Superior temporal gyrus (tissue), 1 donor: Measurements from ENCODE around the gene C16orf74.

Source experiments
- DNase-seq: peaks from one replicate; pipeline ENCODE4 v3.0.0-alpha.2; 2016; ENCODE audit errors: extremely low spot score

Gene C16orf74

DNA sequence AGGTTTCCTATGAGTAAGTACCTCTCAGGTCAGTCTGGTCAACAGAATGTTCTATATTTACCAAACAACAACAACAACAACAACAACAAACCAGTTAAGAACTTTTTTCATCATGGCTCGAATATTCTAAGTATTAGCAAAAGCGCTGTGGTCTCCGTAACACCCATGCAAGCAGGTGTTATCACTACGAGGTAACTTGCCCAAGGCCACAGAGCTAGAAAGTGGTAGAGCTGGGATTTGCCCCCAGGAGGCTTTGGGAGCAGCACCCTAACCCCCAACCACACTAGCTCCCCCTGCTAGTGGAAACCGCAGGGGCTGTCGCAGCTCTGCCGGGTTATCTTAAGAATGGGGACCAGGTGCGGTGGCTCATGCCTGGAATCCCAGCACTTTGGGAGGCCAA, 23.9 kb upstream of the C16orf74 start:
- no peak for DNase-seq

DNA sequence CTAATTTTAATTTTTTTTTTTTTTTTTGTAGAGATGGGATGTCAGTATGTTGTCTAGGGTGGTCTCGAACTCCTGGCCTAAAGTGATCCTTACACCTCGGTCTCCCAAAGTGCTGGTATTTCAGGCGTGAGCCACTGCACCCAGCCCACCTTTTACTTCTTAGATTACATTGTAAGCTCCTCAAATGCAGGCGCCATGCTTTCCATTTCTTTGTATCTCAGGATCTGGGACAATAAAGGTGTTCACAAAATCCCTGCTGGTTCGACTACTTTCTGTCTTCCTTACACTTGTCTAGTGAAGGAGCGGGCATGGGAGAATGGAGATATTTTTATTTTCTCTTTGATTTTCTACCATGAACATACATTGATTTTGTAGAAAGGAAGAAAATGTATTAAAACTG, 23.2 kb upstream of the C16orf74 start:
- no peak for DNase-seq

DNA sequence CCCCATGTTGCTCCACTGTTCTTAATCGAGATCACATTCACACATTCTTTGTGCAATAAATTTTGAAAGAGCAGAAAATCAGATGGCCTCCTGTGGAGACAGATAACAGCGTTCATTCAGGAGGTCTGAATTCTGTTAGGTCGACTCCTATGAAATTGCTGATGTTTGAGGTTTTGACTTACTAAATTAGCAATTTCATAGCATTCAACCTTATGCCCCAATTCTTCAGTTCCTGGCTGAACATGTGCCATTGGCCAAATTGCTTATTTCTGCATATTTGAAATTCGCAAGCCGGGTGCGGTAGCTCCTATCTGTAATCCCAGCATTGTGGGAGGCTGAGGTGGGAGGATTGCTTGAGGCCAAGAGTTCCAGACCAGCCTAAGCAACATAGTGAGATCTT, 22.1 kb upstream of the C16orf74 start:
- DNase-seq = no peak

DNA sequence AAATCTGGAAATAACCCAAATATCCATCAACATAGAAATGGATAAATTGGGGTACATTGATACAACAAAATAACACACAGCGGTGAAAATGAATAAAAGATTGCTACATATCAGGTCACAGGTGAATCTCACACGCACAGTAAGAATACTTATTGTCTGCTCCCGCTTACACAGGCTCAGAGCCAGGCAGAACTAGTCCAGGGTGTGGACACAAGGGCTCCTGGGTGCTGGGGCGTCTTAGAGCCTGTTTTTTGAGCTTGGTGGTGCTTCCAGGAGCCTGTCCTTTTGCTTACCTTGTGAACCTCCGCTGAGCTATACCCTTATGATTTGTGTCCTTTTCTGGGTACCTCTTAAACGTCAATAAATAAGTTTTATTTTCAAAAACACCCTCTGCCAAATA, 19.8 kb upstream of the C16orf74 start:
- DNase-seq = no peak

DNA sequence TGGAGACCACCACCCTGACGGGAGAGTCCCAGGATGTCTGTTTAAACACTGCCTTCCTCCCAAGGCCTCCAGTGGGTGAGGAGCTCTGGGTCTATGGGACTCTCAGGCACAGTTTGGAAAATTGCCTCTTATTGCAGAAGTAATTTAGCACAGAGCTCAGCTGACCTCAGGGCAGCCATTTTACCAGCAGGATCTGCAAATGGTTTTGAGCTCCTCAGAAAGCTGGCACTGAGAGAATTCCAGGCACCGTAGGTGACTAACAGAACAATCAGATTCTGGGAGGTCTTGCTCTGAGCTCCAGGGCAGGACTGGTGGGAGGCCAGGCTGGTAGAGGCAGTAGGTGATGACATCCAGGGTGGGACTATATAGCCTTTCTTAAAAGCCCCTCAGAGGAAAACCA, 17.3 kb upstream of the C16orf74 start:
- no peak for DNase-seq

DNA sequence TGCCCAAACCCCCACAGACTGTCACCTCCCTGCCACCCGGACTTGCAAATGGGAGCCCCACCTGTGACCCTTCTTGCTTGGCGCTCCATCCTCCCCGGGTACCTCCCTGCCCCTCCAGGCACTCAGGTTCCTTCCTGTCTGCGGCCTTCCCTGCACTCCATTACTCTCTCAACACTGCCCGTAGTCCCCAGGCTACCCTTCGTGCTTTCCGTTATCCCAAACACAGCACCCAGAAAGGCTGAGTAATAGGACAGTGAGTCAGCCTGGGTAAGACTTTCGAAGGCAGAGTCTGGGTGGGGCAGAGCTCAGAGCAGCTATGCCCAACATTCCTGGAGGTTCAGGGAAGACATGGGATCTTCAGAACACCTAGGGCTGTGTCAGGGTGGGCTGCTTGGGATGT, 16.6 kb upstream of the C16orf74 start:
- no peak for DNase-seq

DNA sequence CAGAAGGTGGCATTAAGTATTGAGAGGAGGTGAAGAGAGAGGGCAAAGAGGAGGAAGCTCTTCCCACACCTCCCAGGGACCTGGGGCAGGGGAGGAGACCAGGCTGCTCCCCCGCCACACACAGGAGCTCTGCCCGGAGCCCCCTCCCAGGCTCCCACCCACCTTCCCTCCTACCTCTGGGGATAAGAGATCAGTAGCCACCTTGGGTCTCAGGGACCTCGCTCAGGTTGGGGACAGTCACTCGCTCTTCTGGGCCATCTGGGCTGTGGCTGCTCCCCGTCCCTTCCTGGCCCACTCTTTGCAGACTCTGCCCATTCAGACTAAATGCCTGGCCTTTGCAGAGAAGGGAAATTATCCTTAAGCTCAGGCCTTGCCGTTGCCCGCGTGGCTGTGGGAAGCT, 14.9 kb upstream of the C16orf74 start:
- no peak for DNase-seq

DNA sequence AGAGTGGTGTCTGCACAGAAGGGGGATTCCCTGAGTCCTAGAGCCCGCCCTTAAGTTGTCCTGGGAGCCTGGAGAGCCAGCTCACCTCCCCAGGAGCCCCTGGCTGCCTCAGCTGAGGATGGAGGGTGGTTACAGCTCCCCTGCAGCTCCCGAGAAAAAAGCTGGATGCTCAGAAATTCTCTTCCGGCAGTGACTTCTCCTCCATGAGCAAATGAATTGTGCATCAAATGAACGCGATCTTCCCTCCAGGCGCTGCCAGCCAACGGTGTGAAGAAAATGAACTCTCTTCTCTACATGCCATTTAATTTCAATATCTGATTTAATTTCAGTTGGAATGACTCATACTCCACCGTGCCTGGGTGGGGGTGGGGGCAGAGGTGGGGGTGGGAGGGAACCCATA, 14.3 kb upstream of the C16orf74 start:
- DNase-seq = no peak

DNA sequence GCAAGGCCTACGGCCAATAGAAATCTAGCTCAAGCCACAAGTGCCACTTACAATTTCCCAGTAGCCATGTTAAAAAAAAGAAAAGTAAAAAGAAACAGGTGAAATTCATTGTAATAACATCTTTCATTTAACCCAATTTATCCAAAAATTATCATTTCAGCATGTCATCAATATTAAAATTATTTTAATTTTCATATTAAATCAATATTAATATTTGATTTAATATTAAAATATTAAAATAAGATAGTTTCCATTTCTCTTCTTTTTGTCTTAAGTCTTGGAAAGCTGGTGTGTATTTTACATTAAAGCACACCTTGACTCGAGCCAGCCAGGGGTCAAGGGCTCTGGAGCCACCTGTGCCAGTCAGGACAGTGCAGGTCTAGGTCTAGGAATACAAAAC, 12.7 kb upstream of the C16orf74 start:
- DNase-seq = no peak

DNA sequence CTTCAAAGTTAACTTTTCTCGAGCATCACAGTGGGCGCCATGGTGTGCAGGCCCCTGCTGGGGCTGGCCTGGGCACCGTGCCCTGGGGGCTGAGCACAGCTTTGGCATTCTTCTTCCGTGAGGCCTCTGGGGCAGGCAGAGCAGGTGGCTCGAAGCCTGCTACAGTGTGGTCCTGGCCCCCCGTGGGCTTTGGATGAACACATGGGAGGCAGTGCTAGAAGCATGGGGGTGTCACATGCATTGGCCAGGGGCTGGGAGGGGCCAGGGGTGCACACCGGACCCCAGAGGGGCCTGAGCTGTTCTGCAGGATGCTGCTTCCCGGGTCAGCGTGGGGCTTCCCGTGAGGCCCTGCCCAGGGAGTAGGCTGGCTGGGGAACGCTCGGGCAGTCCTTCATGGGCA, 12.1 kb upstream of the C16orf74 start:
- DNase-seq = no peak

DNA sequence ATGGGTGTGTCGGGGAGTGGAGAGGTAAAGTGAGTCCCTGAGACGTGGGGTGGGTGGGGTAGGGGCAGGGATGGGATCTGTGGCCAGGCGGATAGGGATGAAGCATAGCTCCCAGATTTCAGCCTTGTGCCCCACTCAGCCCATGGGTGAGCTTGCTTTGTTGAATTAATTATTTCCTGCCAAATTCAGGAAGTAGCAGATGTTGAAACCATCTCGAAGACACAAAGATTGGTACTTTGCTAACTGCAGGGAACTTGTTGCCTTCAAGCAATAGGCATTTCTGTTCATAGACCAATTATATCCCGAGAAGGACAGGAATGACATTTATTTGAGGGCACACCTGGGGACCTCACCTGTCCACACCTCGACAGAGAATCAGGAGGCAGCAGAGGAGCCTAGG, 11.0 kb upstream of the C16orf74 start:
- no peak for DNase-seq

DNA sequence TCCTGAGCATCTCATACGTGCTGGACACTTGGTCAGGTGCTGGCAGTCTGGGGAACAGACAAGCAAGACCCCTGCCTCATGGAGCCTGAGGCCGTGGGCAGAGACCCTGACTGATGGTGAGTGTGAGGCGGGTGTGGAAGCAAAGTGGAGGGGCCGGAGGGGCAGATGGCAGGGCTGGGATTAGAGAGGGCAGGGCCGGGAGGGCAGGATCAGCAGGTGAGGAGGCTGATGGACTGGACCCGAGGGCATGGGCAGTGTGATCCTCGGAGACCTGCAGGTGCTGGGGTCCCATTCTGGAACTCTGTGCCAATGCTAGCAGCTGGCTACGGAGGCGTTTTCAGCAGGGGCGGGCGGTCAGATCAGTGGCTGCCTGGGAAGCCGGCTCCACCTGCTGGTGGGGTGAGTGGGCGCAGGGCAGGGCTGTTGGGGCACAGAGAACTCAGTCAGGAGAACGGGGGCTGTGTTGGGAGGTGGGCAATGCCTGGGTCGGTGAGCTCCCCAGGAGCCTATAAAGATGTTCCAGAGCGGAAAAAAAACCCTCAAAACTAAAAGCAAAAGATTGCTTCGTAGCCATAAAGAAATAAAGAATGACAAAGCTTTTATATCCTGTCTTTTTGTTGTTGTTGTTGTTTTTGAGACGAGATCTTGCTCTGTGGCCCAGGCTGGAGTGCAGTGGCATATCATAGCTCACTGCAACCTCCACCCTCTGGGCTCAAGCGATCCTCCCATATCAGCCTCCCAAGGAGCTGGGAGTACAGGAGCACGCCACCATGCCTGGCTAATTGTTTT, 8.9 kb upstream of the C16orf74 start:
- DNase-seq = no peak

DNA sequence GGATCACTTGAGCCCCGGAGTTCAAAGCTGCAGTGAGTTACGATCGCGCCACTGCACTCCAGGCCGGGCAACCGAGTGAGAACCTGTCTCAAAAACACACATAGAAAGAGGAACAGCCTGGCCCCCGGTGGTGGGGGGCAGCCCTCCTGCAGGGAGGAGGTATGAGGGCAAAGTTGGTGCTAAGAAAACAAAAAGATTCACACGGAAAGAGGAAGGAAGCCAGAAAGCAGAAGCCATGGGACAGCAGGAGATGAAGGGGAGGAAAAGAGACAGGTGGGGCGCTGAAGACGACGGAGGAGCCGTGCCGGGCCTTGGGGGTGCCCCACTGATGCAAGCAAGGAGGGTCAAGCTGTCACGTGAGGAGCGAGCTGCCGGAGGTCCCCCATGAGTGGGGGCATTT, 8.2 kb upstream of the C16orf74 start:
- DNase-seq = no peak

DNA sequence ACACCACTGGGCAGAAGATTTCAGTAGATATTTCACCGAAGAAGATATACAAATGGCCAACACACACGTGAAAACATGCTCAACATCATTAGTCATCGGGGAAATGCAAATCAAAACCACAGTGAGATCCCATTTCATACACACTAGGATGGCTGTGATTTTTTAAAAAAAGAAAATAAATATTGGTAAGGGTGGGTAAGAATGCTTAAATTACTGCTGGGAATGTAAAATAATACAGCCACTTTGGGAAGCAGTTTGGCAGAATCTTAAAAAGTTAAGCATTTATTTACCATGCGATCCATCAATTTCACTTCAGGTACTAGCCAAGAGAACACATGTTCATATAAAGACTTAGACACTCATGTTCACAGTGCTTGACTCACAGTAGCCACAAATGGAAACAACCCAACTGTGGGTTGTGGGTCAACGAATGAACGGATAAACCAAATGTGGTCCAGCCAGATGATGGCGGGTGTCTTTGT, 6.5 kb upstream of the C16orf74 start:
- DNase-seq = no peak

DNA sequence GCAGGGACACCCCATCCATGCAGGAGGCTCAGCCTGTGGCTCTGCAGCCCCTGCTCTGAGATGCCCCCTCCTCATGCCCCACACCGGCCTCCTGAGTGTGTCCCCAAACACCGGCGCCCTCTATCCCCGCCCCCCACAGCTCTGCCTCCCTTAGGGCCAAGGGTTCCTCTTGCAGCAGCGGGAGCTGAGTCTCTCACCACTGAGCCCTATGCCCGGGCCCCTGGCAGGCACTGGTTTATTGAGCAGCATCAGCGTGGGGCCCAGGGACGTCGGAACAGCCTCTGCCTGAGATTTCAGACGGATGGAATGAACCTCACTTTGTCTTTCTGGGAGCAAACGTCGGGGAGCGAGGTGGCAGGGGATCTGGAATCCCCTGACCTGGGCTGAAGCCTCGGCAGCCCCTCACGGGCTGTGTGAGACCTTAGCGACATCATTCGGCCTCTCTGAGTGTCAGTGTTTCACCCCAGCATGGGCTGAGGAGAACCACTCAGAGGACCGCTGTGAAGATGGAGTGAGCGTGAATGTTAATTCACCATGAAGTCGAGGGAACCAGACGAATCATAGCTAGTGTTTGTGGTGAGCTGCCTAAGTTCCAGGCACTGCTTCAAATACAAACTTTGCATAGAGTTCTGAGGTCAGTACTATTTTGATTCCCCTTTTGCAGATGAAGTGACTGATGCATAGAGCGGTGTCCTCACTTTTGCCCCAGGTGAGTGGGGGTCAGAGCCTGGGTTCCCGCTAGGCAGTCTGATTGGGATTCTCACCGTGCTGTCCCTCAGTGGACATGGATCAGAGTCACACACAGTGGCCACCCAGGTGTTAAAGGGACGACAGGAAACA, 5.3 kb upstream of the C16orf74 start:
- no peak for DNase-seq

DNA sequence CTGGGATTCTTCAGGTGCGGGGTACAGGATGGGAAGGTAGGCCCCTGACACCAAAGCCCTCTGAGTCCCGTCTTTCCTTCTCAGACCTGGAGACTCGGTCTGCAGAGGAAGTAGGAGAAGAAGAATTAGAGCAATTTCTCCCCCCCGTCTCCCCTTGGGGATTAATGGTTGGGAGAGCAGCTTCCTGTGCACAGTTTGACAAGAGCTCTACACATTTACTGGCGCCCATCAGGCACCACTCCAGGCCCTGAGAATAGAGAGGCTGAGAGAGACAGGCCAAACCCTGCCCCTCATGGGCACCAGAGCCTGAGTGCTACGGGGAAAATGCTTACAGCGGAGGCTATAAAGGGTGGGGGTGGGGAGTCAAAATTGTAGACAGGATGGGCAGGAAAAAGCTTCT, 3.5 kb upstream of the C16orf74 start:
- no peak for DNase-seq

DNA sequence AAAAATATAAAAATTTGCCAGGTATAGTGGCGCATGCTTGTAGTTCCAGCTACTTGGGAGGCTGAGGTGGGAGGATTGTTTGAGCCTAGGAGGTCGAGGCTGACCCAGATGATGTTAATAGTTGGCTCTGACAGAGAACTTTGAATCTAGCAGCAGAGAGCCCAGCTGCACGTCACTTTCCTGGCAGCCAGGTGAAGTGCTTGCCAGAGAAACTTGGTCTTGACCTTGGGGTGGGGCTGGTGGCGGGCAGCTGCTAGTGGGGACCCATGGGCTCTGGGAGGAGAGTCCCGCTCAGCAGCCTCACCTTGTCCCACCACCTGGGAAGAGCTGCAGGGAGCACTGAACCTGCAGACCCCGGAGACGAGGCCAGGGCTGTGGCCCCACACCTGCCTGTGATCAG, 3.1 kb upstream of the C16orf74 start:
- no peak for DNase-seq

DNA sequence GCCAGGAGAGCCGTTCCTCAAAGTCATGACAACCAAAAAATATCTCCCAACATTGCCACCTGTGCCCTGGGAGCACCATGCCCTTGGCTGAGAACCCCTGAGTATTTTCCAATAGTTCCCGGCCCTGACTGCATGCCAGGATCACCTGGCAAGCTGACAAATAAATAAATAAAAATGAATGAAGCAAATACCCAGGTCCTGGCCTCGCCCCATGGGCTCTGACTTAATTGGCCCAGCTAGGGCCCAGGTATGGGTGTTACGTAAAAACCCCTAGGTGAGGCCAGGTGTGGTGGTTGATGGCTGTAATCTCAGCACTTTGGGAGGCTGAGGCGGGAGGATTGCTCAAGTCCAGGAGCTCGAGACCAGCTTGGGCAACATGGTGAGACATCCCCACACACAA, 2.7 kb upstream of the C16orf74 start:
- no peak for DNase-seq

DNA sequence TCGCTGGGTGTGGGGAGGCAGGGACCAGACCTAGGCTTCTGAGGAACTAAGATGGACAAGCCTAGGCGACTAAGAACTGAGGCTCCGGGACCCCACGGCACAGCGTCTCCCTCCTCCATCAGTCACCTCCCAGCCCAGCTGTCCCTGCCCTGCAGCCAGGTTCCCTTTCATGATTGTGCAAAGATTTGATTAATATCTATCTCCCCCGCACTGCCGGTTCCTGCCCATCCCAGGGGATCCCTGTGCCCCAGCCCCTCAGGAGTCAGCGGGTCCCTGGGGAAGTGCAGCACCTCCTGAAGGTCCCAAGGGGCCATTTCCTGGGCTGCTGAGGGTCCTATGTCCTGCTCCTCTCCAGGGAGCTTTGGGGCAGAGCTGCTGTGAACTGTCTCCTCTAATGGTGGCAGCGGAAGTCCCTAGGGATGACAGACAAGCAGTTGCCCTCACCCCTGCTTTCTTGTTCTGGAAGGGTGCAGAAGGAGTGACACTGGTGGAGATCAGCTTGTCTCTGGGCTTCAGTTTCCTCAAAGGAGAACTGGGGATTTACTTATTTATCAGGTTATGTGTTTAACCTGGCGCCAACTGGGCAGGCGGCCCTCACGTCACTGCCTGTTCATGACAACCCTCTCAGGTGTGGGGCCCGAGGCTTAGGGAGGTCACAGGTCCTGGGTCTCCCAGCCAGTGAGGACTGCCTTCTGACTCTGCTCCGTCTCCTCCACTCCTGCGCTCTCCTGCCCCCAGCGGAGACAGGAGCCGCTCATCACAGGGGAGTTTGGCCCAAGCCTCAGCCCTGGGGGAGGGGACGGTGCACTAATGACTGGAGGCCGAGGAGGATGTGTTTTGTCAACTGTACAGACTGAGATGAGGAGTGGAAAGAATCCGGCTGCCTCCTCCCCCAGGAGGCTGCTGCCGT, 1.9 kb upstream of the C16orf74 start:
- no peak for DNase-seq

DNA sequence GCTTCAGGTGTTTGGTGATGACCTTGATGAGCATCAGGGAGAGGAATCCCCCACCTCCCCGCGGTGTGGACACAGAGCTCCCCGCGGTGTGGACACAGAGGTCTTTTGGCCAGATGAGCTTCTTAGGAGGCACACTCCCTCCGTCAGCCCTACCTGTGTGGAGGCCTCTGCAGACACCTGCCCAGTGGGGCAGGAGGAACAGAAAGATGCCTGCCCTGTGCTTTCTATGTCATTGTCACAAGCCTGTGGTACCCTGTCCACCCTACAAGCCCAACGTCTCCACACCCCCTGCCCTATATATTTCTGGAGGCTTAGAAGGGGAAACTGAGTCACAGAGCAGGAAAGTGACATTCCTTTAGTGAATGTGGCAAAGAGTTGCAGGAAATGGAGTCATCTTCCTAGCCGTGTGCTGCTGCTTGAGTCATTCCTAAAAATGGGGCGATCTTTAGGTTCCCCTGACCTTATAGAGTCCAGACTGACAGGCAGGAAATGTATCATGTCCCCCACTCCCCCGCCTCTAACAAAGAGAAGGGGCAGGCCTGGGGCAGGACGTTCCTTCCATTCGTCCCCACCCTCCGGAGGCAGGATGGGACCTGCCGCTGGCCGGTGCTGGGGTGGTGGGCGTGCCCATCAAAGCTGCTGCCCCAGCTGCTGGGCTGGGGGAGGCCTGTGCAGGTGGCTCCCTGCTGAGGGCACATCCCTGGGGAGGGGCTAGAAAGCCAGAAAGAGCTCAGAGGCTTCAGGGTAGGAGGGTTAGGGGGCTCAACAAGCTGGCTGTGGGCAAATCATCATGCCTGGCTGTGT, 1.0 kb upstream of the C16orf74 start:
- no peak for DNase-seq

DNA sequence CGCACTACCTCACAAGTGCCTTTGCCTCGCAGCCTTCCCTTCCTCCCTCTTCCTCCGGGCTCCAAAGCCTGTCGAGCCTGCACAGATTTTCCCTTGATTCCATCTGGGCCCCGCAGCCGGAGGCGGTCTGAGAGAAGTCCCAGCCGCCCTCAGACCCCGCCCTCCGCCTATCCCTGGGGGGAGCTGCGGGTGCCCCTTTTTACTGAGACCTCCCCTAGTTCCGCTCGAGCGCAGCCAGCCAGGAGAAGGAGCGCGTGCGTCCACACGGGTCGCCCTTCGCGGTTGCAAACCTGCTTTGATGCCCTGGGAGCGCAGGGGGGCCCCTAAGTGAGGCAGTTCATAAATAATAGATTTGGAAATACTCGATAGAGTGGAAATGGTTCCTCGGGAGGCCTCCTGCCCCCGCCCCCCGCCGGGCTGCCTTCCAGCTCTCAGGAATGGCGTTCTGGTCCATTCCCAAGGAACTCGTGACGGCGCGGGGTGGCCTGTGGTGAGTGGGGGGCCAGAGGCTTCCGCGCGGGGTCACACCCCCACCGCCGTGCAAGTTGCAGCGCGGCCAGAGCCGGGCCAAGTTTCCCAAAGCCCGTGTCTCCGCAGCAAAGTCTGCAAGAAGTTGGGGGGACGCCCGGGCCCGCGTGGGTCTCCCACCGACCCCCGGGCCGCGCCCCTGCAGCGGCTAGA, 610 bp downstream of the C16orf74 start:
- no peak for DNase-seq
